Stimulated activated CD8-positive, alpha-beta memory T cell treated with anti-CD3 and anti-CD28 coated beads, Interleukin-12 subunit alpha, Interleukin-12 subunit beta, amount 100 ng/mL, for 4 hours (primary cell): ENCODE results near the gene C11orf71.

Experiments used
- DNase-seq: peaks from one replicate; pipeline ENCODE4 v3.0.0-alpha.2; 2020; ENCODE audit warnings: low read depth

The C11orf71 gene

GRCh38 chr11:114399490-114400215 is 658 bp downstream of the C11orf71 start:
- no peak for DNase-seq

- no peak for DNase-seq
Observed at GRCh38 chr11:114398303-114398920, 1.9 kb downstream of the C11orf71 start.

DNA sequence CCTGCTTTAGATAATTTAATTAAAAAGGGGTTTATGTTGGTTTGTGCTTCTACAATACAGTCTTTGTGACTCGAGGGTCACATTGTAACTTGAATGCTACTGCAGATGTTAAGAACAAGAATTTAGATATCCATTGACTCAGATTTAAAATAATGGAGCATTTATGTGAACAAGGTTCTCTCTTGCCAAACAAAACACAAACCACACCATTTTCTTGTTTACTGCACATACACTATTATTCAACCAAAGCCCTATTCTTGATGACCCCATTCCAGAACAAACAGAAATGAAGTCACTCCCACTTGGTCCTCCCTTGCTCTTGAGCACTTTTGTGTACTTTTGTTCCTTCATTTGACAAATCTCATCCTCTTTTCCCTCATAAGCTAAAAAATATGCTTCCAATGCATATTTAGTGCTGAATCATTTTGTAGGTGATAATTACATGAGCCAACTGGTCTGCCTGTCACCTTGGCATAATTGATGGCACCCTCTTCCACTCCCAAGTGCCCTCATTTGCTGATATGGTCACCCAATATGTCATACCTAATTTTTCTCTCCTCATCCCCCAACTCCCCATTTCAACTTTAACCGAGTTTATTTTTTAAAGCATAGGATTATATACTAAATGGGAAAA is 2.8 kb downstream of the C11orf71 start:
- DNase-seq, result no peak

DNA sequence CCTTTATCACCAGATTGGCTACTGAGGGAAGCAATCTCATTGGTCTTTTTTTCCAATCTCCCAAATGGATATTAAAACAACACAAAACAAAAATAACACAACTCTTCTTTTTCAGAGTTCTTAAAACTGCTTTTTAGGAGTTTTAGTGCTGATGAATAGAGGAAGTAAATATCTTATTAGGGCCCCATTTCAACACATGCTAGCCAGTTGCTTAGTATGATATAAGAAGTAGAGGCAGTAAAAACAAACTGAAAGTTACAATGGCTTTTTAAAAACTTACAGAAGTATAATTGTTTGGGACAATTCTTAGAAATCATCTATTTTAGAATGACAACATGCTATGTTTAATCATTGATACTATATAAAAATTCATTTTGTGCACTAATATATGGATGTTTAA is 3.4 kb downstream of the C11orf71 start:
- no peak for DNase-seq

DNA sequence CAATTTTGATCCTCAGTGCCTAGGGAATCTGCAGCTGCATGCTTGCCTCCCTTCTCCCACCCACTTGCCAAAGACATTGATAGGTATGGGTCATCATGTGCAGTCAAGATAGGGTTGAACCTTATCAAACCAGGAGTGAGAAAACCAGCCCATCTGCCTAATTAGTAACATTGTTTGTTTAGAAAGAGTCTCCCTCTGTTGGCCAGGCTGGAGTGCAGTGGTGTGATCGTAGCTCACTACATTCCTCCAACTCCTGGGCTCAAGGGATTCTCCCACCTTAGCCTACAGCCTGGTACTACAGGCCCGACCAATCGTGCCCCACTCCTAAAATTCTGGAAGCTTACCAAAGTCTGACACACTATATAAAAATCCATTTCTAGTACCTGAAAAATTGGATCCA is 4.6 kb downstream of the C11orf71 start:
- DNase-seq, result no peak

GRCh38 chr11:114392735-114393667 is 7.3 kb downstream of the C11orf71 start:
- DNase-seq, result no peak

- no peak for DNase-seq
Observed at GRCh38 chr11:114386545-114386944, 13.8 kb downstream of the C11orf71 start.

- no peak for DNase-seq
Observed at GRCh38 chr11:114386131-114386530, 14.2 kb downstream of the C11orf71 start.

DNA sequence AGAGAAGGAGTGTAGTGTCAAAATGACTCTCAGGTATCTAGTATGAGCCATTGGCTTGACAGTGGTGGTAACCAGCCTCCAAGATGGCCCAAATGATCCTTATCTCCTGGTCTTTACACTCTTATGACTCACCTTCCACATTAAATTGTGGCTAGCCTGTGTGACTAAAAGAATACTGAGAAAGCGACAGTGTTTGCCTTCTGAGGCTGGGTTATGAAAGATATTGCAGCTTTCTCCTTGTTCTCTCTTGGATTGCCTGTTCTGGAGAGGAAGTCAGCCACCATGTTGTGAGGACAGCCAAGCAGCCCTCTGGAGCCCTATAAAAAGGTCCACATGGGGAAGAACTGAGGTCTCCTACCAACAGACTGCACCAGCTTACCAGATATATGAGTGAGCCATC is 15.8 kb downstream of the C11orf71 start:
- DNase-seq, result no peak

DNA sequence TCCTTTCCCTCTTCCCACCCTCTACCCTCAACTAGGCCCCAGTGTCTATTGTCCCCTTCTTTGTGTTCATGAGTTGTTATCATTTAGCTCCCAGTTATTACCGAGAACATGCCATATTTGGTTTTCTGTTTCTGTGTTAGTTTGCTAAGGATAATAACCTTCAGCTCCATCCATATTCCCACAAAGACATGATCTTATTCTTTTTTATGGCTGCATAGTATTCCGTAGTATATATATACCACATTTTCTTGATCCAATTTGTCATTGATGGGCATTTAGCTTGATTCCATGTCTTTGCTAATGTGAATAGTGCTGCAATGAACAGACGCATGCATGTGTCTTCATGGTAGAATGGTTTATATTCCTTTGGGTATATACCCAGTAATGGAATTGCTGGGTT is 17.8 kb downstream of the C11orf71 start:
- no peak for DNase-seq

GRCh38 chr11:114379394-114380069 is 20.8 kb downstream of the C11orf71 start:
- DNase-seq, result no peak

- DNase-seq, result no peak
Observed at GRCh38 chr11:114377612-114378267, 22.6 kb downstream of the C11orf71 start.

GRCh38 chr11:114375052-114375451 is 25.3 kb downstream of the C11orf71 start:
- no peak for DNase-seq

- DNase-seq, result no peak
Observed at GRCh38 chr11:114368918-114369680, 31.2 kb downstream of the C11orf71 start.

DNA sequence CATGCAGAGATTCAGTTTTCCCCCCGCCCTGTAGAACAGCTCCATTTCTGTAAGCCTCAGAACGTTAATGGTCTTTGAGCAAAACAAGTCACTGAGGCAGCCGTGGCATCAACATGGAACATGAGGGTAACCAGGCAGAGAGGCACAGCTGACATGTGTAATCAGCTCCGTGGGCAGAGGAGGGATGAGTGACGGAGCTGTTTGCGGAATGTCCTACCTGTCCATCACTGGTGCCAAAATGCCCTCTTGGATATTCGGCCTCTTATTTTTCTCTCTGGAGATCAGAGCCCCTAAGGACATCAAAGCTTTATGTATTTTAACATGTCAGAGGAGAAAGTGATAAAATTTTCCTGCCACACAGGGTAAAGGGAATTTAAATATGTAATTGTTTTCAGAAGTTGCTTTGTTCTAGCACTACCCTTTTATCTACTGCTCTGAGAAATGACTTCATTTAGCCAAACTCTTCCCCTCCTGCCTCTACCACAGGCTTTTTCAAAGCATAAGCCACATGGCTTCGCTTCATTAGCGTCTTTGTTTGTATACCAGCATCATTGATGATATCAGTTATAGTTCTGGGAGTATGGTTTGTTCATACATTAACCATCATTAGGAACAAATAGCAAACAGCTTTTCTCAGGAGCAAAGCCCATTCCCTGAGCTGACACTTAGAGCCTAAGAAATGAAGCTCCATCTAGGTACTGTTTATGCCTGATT is 32.9 kb downstream of the C11orf71 start:
- no peak for DNase-seq

DNA sequence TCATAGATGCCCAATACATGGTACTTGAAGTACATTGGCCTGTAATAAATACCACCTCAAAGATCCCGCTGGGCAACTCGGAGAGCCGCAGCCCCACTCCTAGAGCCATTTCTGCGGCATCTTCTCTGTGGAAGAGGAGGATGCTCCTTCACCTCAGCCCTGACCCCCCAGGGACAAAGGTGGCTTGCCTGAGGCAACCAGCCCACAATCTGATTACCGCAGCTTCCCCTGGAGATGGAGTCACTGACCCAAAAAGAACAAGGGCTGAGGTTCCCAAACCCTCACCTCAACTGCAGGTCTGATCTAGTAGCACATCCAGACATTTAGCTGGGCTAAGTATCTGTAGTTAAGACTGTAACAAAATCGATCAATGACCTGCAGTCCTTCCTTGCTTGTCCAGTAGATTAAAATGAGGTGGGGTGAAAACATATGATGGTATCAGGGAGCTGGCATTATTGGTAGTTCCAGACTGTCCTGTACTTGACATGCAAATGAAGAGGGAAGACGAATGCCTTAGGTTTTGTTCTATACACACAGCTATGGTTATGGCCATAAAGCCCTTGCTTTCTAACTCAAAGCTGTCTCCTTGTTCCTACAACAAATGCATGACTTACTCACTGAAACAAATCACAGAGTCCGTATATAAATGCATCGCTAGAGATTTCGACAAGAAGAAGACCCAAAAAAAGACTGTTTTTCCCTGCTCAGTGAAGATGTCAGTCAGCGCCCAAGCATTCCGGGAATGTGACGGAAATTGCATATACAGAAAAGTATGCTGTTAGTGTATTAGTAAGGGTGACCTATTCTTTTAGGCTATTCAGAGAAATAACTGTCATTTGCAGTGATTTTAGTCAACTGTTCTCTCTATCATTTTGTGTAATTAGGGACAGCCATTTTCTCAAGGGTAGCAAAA is 33.7 kb downstream of the C11orf71 start:
- no peak for DNase-seq

DNA sequence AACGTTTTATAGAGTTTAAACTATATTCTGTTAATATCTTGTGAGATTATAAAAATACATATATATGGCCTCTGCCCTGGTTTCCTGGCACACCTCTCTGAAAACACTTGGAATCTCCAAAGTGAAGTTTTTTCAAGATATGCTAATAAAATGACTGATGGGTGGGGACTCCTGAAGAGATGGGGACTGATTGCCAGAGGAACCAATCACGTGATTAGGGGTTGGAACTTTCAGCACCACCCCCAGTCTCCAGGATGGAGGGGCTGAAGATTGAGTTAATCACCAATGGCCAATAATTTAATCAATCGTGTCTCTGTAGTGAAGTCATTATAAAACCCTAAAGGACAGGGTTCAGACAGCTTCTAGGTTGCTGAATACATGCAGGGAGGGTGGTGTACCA is 37.4 kb downstream of the C11orf71 start:
- DNase-seq, result no peak

DNA sequence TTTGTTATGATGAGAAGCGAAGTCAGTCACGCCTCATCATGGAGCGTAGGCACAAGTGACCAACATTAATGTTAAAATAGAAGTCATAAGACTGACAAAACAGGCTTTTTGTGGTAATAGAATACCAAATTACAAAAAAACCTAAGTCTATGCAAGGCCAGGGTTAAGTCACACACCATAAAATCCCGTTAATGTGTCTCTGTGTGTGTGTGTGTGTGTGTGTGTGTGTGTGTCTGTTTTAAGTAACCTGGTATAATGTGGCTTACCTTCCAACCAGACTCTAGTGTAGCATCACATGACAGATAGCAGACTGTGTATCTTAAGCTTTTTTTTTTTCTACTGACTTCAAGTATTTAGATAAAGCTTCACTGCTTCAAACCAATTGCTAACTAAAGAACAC is 38.0 kb downstream of the C11orf71 start:
- DNase-seq, result no peak

DNA sequence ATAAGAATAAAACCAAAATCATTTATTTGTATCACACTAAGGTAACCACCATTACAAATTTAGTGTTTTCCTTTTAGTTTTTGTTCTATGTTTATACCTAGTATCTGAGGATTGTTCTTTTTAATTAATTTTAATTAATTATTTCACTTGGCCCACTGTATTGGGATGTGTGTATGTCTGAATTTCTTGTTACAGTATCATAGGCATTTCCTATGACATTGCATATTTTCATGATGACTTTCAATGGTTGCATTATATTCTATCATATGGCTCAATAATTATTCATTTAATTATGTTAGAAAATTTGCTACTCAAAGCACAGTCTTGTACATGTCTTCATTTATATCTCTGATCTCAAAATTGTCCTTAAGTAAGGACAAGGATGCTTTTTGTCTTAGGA is 41.0 kb downstream of the C11orf71 start:
- no peak for DNase-seq
